SK-N-SH (cell line): ENCODE data around the gene TK2.

Experiments used
- CHD2 ChIP-seq: fragments of 150-350 bp; IDR thresholded peaks from 2 replicates; pipeline ENCODE4 v1.6.1; 2018; ENCODE audit warnings: low read length; ENCODE audit not compliant: partially characterized antibody
- CTCF ChIP-seq: fragments of 200-600 bp; sonication (generic); IDR thresholded peaks from 2 replicates; pipeline ENCODE4 v1.6.1; 2017; ENCODE audit warnings: antibody characterized with exemption, mild to moderate bottlenecking, moderate library complexity
- EP300 ChIP-seq, 2 experiments: IDR thresholded peaks; 2 replicates each; pipeline versions ENCODE4 v1.4.0 to v1.6.1; 2012; ENCODE audit warnings: borderline replicate concordance in 1 of 2, low read depth in 1 of 2, low read length in 1 of 2
- MAX ChIP-seq: IDR thresholded peaks from 2 replicates; pipeline ENCODE4 v1.4.0; 2012; ENCODE audit warnings: low read depth
- REST ChIP-seq: IDR thresholded peaks from 2 replicates; pipeline ENCODE4 v1.6.1; 2012; ENCODE audit warnings: mild to moderate bottlenecking, low read depth, low read length, moderate library complexity
- SMC3 ChIP-seq: IDR thresholded peaks from 2 replicates; pipeline ENCODE4 v1.6.1; 2012; ENCODE audit warnings: low read depth, low read length, improper control_type of control experiment

GRCh38 chr16:66473654-66474519, 76.0 kb downstream of the TK2 start:
- no peak for TF ChIP-seq CTCF
- TF ChIP-seq MAX, result no peak
- TF ChIP-seq REST, result no peak
- TF ChIP-seq EP300 (IDR thresholded peaks at IDR 0.05; ENCODE audit: borderline replicate concordance in 1 of 2, low read depth in 1 of 2, low read length in 1 of 2), result no peak
- TF ChIP-seq SMC3, result no peak
- no peak for TF ChIP-seq CHD2
